Chondrocyte (in vitro differentiated cells): ENCODE results near the gene SLCO3A1. TPM values are rescaled to one million over a fixed set of nuclear protein-coding genes. Genes with fewer than 3 reads are reported as not detected.

ENCODE experiments used
- DNase-seq: peaks from one replicate; pipeline ENCODE4 v3.0.0; 2021; ENCODE audit warnings: mixed read lengths, low spot score
- H3K27ac Mint-ChIP-seq: one replicate; pipeline ENCODE4 v1.8.0; 2021; ENCODE audit warnings: mild to moderate bottlenecking, moderate library complexity, mixed read lengths; ENCODE audit not compliant: unreplicated experiment
- H3K27me3 Mint-ChIP-seq: 2 replicates; pipeline ENCODE4 v1.8.0; 2021; ENCODE audit warnings: low read depth, mixed read lengths
- H3K36me3 Mint-ChIP-seq: 2 replicates; pipeline ENCODE4 v1.8.0; 2021; ENCODE audit warnings: low read depth, mixed read lengths
- H3K4me1 Mint-ChIP-seq: 2 replicates; pipeline ENCODE4 v1.8.0; 2021; ENCODE audit warnings: low read depth, mild to moderate bottlenecking, mixed read lengths
- H3K4me3 Mint-ChIP-seq: one replicate; pipeline ENCODE4 v1.8.0; 2021; ENCODE audit warnings: mild to moderate bottlenecking, moderate library complexity, mixed read lengths; ENCODE audit not compliant: unreplicated experiment
- H3K9me3 Mint-ChIP-seq: 2 replicates; pipeline ENCODE4 v1.8.0; 2021; ENCODE audit warnings: low read depth, mixed read lengths
- CTCF ChIP-seq: fragments of 200-600 bp; sonication (generic); IDR thresholded peaks from 2 replicates; pipeline ENCODE4 v1.5.0; 2021; ENCODE audit warnings: antibody characterized with exemption, mild to moderate bottlenecking, moderate library complexity
- total RNA-seq: library from RNA; stranded (reverse); gene quantifications from 3 replicates; pipeline ENCODE4 v1.2.1, GENCODE V29; 2021

The SLCO3A1 gene
- total RNA-seq, 1 donor from 2014 or later = 3.7 TPM

GRCh38 chr15:91983729-91984340 lies 130.3 kb downstream of the SLCO3A1 start:
- Mint-ChIP-seq H3K9me3 (no peaks in the 10 kb centered on the region), H3K27me3 (peaks cover 1% of the 10 kb centered on the region)

GRCh38 chr15:91985297-91985696 lies 131.8 kb downstream of the SLCO3A1 start:
- H3K4me1 Mint-ChIP-seq = no peaks in the 10 kb centered on the region
- H3K27me3 Mint-ChIP-seq = no peaks in the 10 kb centered on the region
- H3K4me3 Mint-ChIP-seq = no peak overlapping the region
- no peak for DNase-seq
- H3K27ac Mint-ChIP-seq = no peak overlapping the region
- no peaks in the 10 kb centered on the region for H3K9me3 Mint-ChIP-seq
- H3K36me3 Mint-ChIP-seq = no peaks in the 10 kb centered on the region
- TF ChIP-seq CTCF = no peak

More at GRCh38 chr15:91983729-91984340, 130.3 kb downstream of the SLCO3A1 start:
- TF ChIP-seq CTCF = no peak
- DNase-seq = no peak
- H3K4me1 Mint-ChIP-seq = no peaks in the 10 kb centered on the region
- H3K36me3 Mint-ChIP-seq = no peaks in the 10 kb centered on the region
- H3K27ac Mint-ChIP-seq = no peak overlapping the region
- H3K4me3 Mint-ChIP-seq = no peak overlapping the region

- no peak for TF ChIP-seq CTCF
- no peaks in the 10 kb centered on the region for H3K27me3 Mint-ChIP-seq
- no peak overlapping the region for H3K4me3 Mint-ChIP-seq
- no peak for DNase-seq
- no peak overlapping the region for H3K27ac Mint-ChIP-seq
- no peaks in the 10 kb centered on the region for H3K36me3 Mint-ChIP-seq
- H3K9me3 Mint-ChIP-seq = no peaks in the 10 kb centered on the region
- H3K4me1 Mint-ChIP-seq = no peaks in the 10 kb centered on the region
Measured at GRCh38 chr15:91988071-91988470, 134.6 kb downstream of the SLCO3A1 start.

DNA sequence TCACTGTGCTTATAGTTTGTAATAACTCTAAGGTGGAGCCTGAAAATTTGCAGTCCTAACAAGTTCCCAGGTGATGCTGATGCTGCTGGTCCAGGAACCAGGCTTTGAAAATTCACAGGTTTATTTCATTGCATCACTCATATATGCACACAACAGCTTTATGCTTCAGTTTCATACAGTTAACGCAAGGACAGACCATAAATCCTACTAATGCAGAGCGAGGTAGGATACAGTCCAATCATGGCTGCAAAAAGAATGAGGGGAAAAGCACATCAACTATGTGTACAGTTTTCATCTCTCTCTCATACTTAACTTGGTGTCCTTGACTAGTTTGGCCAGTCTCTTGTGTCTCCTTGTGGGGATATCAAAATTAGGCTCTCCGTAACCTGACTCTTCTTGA lies 135.1 kb downstream of the SLCO3A1 start:
- H3K27ac Mint-ChIP-seq = no peak overlapping the region
- H3K4me3 Mint-ChIP-seq = no peak overlapping the region
- H3K9me3 Mint-ChIP-seq = no peaks in the 10 kb centered on the region
- H3K36me3 Mint-ChIP-seq = no peaks in the 10 kb centered on the region
- no peaks in the 10 kb centered on the region for H3K4me1 Mint-ChIP-seq
- TF ChIP-seq CTCF = no peak
- no peaks in the 10 kb centered on the region for H3K27me3 Mint-ChIP-seq
- no peak for DNase-seq

GRCh38 chr15:91989821-91990220 lies 136.3 kb downstream of the SLCO3A1 start:
- Mint-ChIP-seq H3K27ac (no peak overlapping the region), H3K36me3 (no peaks in the 10 kb centered on the region), H3K9me3 (no peaks in the 10 kb centered on the region), H3K27me3 (no peaks in the 10 kb centered on the region), H3K4me1 (no peaks in the 10 kb centered on the region), H3K4me3 (no peak overlapping the region)
- no peak for TF ChIP-seq CTCF
- no peak for DNase-seq
